Panc1 (cell line): ENCODE data around the gene REXO4. TPM values are rescaled to one million over a fixed set of nuclear protein-coding genes. Genes with fewer than 3 reads are reported as not detected.

Source experiments
- ATAC-seq: fragments of 200-7000 bp; cut with Tn5 transposase; 2 replicates; pipeline ENCODE4 v1.9.1; 2020; ENCODE audit warnings: mild to moderate bottlenecking, moderate library complexity
- BruUV-seq: library from RNA; stranded (reverse); fragments of 400-500 nt; replicated peaks from 2 replicates; lab custom pipeline; 2021; lab: Mats Ljungman, UMichigan
- CTCF ChIA-PET: fragments of 300-600 bp; sonication (Branson Sonifier 250); formaldehyde crosslinking; loops from one replicate; lab custom pipeline; 2022; ENCODE audit warnings: antibody characterized with exemption; lab: Charles Lee
- POLR2A ChIA-PET: fragments of 300-600 bp; sonication (Branson Sonifier 250); formaldehyde crosslinking; loops from one replicate; lab custom pipeline; 2022; ENCODE audit warnings: antibody characterized with exemption; lab: Charles Lee
- DNase-seq: peaks from one replicate; pipeline ENCODE4 v3.0.0-alpha.2; 2010; ENCODE audit warnings: low read depth, low spot score
- H3K27ac ChIP-seq: 2 replicates; pipeline ENCODE4 v1.5.1; 2011; ENCODE audit warnings: mild to moderate bottlenecking, low read length, inconsistent platforms
- H3K27me3 ChIP-seq: fragments of 200-500 bp; sonication (Bioruptor generic); 2 replicates; pipeline ENCODE4 v1.6.0; 2014; ENCODE audit warnings: low read length, inconsistent platforms; ENCODE audit not compliant: control insufficient read depth, insufficient read depth
- H3K36me3 ChIP-seq: fragments of 200-500 bp; sonication (Bioruptor generic); 2 replicates; pipeline ENCODE4 v1.5.1; 2014; ENCODE audit warnings: inconsistent platforms, mild to moderate bottlenecking, low read length, moderate library complexity; ENCODE audit not compliant: control insufficient read depth, insufficient read depth
- H3K4me1 ChIP-seq: 2 replicates; pipeline ENCODE4 v1.5.1; 2011; ENCODE audit warnings: inconsistent platforms, mild to moderate bottlenecking, low read length, moderate library complexity; ENCODE audit not compliant: control insufficient read depth, insufficient read depth
- H3K4me3 ChIP-seq, 2 experiments: 2 replicates each; pipeline ENCODE4 v1.5.1; 2011 to 2012; ENCODE audit warnings: low read depth in 2 of 2, low read length in 2 of 2, mild to moderate bottlenecking in 2 of 2, inconsistent platforms in 1 of 2, moderate library complexity in 1 of 2
- H3K9me3 ChIP-seq: fragments of 200-500 bp; sonication (Bioruptor generic); 2 replicates; pipeline ENCODE4 v1.5.1; 2014; ENCODE audit warnings: low read depth, mild to moderate bottlenecking, inconsistent platforms, low read length, moderate library complexity; ENCODE audit not compliant: control insufficient read depth, insufficient read depth
- POLR2AphosphoS5 ChIP-seq: IDR thresholded peaks from 2 replicates; pipeline ENCODE4 v1.6.1; 2012; ENCODE audit warnings: mild to moderate bottlenecking, low read depth, low read length, moderate library complexity
- SIN3A ChIP-seq: IDR thresholded peaks from 2 replicates; pipeline ENCODE4 v1.6.1; 2012; ENCODE audit warnings: low read depth, mild to moderate bottlenecking, low read length, moderate library complexity, borderline replicate concordance; ENCODE audit not compliant: insufficient read depth
- TCF7L2 ChIP-seq: IDR thresholded peaks from 2 replicates; pipeline ENCODE4 v1.6.1; 2011; ENCODE audit warnings: mild to moderate bottlenecking, low read depth, low read length, inconsistent platforms
- in situ Hi-C: cut with HindIII; loops from 2 replicates; pipeline ENCODE4 v1.10.0; 2016; ENCODE audit warnings: low sequenced_read_pairs, low pct_unique_long_range_greater_than_20kb
- intact Hi-C: fragments of 100-400 bp; cut with micrococcal nuclease; formaldehyde crosslinking; loops from one replicate; pipeline ENCODE4 v1.10.0; 2022; ENCODE audit not compliant: unreplicated experiment
- total RNA-seq: library from RNA; stranded (reverse); gene quantifications from one replicate; pipeline ENCODE4 v1.2.1, GENCODE V29; 2021; ENCODE audit not compliant: unreplicated experiment
- TF ChIP-seq, protein P1 (sequence below): fragments of 450-650 bp; IDR thresholded peaks from 2 replicates; pipeline ENCODE4 v1.5.1; 2017; ENCODE audit warnings: mild to moderate bottlenecking
- TF ChIP-seq, protein P2 (sequence below), 2 experiments: IDR thresholded peaks; 2 replicates each; pipeline ENCODE4 v1.6.1; 2011 to 2012; ENCODE audit warnings: low read depth in 2 of 2, control low read depth in 1 of 2, low read length in 1 of 2, mild to moderate bottlenecking in 1 of 2, moderate library complexity in 1 of 2; ENCODE audit not compliant: insufficient read depth in 1 of 2

The REXO4 gene
- total RNA-seq, 1 experiment from 2014 or later: 19.9 TPM

DNA sequence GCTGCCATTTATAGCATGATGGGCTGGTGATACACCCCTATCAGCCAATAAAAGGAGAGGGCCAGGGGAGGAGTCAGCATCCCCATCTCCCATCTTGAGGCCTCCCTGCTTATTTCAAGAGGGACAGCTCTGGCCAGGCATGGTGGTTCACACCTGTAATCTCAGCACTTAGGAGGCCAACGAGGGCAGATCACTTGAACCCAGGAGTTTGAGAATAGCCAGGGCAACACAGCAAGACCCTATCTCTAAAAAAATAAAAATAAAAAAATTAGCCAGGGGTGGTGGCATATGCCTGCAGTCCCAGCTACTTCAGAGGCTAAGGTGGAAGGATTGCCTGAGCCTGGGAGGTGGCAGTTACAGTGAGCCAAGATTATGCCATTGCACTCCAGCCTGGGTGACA is 9.8 kb downstream of the REXO4 start:
- H3K4me1 ChIP-seq: no peaks in the 10 kb centered on the region
- no peaks in the 10 kb centered on the region for H3K27me3 ChIP-seq
- ChIA-PET CTCF (no interaction called here), POLR2A (no interaction called here)
- no TSS peak for BruUV-seq
- TF ChIP-seq SIN3A (no peak), POLR2AphosphoS5 (no peak), TCF7L2 (no peak)
- TF ChIP-seq, protein P1, sequence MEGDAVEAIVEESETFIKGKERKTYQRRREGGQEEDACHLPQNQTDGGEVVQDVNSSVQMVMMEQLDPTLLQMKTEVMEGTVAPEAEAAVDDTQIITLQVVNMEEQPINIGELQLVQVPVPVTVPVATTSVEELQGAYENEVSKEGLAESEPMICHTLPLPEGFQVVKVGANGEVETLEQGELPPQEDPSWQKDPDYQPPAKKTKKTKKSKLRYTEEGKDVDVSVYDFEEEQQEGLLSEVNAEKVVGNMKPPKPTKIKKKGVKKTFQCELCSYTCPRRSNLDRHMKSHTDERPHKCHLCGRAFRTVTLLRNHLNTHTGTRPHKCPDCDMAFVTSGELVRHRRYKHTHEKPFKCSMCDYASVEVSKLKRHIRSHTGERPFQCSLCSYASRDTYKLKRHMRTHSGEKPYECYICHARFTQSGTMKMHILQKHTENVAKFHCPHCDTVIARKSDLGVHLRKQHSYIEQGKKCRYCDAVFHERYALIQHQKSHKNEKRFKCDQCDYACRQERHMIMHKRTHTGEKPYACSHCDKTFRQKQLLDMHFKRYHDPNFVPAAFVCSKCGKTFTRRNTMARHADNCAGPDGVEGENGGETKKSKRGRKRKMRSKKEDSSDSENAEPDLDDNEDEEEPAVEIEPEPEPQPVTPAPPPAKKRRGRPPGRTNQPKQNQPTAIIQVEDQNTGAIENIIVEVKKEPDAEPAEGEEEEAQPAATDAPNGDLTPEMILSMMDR: no peak
- TF ChIP-seq, protein P2, sequence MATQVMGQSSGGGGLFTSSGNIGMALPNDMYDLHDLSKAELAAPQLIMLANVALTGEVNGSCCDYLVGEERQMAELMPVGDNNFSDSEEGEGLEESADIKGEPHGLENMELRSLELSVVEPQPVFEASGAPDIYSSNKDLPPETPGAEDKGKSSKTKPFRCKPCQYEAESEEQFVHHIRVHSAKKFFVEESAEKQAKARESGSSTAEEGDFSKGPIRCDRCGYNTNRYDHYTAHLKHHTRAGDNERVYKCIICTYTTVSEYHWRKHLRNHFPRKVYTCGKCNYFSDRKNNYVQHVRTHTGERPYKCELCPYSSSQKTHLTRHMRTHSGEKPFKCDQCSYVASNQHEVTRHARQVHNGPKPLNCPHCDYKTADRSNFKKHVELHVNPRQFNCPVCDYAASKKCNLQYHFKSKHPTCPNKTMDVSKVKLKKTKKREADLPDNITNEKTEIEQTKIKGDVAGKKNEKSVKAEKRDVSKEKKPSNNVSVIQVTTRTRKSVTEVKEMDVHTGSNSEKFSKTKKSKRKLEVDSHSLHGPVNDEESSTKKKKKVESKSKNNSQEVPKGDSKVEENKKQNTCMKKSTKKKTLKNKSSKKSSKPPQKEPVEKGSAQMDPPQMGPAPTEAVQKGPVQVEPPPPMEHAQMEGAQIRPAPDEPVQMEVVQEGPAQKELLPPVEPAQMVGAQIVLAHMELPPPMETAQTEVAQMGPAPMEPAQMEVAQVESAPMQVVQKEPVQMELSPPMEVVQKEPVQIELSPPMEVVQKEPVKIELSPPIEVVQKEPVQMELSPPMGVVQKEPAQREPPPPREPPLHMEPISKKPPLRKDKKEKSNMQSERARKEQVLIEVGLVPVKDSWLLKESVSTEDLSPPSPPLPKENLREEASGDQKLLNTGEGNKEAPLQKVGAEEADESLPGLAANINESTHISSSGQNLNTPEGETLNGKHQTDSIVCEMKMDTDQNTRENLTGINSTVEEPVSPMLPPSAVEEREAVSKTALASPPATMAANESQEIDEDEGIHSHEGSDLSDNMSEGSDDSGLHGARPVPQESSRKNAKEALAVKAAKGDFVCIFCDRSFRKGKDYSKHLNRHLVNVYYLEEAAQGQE (IDR thresholded peaks at IDR 0.05; ENCODE audit: insufficient read depth in 1 of 2, low read depth in 2 of 2, low read length in 1 of 2): no peak
- in situ Hi-C loops: no loop called here
- DNase-seq: no peak
- no peak for ATAC-seq
- no peak overlapping the region for H3K27ac ChIP-seq
- no peaks in the 10 kb centered on the region for H3K9me3 ChIP-seq
- intact Hi-C loops: no loop called here
- H3K4me3 ChIP-seq: no peak overlapping the region
- H3K36me3 ChIP-seq: no peaks in the 10 kb centered on the region; the same call in 1 of the 2 replicates

DNA sequence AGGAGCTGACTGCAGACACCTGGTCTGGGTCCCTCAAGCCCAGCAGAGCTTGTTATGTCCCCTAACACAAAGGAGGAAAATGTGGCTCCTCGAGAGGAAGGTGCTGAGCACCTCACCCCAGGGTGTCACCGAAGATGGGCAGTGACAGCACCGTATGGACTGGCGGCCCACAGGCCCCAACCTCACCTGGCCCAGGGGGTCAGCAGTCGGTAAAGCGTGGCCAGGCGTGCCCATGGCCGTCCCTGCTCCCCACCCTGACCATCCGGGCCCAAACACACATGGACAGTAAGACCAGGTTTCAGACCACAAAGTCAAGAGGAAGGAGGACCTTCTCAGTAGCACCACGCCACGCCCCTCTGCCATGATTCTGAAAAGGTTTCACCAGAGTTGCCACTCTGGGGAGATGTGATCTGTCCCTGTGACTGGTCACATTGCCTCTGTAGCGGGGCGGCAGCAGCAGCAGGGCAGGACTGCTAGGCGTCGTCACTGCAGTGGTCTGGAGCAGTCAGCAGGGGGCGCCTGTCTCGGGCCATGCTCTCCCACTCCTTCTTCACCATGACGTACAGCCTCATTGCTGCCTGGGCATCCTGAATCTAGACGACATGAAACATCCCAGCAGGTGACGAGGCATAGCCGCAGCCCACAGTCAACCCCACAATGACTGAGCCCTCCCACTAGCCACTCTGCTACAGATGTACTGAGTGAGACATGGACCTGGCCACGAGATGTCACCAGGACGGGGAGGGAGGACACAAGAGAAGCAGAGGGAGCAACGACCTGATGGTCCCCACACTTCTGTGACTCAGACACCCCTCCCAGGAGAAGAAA is 11.1 kb downstream of the REXO4 start:
- ChIA-PET POLR2A (no interaction called here), CTCF (no interaction called here)
- intact Hi-C loops: no loop called here
- H3K4me1 ChIP-seq: no peaks in the 10 kb centered on the region
- H3K27ac ChIP-seq: no peak overlapping the region
- ATAC-seq (peak; percentile 87), DNase-seq (no peak)
- H3K4me3 ChIP-seq: no peak overlapping the region
- no peak for TF ChIP-seq TCF7L2
- TF ChIP-seq, protein P1: peak; percentile 93
- H3K36me3 ChIP-seq: no peaks in the 10 kb centered on the region; the same call in 1 of the 2 replicates
- no TSS peak for BruUV-seq
- in situ Hi-C loops: no loop called here
- no peaks in the 10 kb centered on the region for H3K27me3 ChIP-seq
- no peaks in the 10 kb centered on the region for H3K9me3 ChIP-seq
